IMR-90 (cell line): ENCODE data around the gene CDK14. TPM values are rescaled to one million over a fixed set of nuclear protein-coding genes. Genes with fewer than 3 reads are reported as not detected.

Experiments
- ATAC-seq: fragments of 200-7000 bp; cut with Tn5 transposase; 2 replicates; pipeline ENCODE4 v1.9.1; 2020; ENCODE audit warnings: low read depth, mild to moderate bottlenecking, moderate library complexity
- BruUV-seq: library from RNA; stranded (reverse); fragments of 400-500 nt; replicated peaks from 2 replicates; lab custom pipeline; 2021; lab: Mats Ljungman, UMichigan
- CTCF ChIA-PET: fragments of 300-600 bp; formaldehyde crosslinking; extraction: SDS; loops from one replicate; lab custom pipeline; 2021; ENCODE audit warnings: antibody characterized with exemption; lab: Yijun Ruan, JAX
- POLR2A ChIA-PET: fragments of 300-600 bp; sonication (Branson Sonifier 250); formaldehyde crosslinking; loops from one replicate; lab custom pipeline; 2022; ENCODE audit warnings: antibody characterized with exemption; ENCODE audit not compliant: unreplicated experiment; lab: Charles Lee
- DNase-seq: peaks from one replicate; pipeline ENCODE4 v3.0.0; 2013
- H2AFZ ChIP-seq: replicated peaks from 2 replicates; pipeline ENCODE3; 2013; ENCODE audit warnings: low read length, mild to moderate bottlenecking; ENCODE audit not compliant: poor library complexity
- H2AK5ac ChIP-seq: 2 replicates; pipeline ENCODE4 v1.6.1; 2013; ENCODE audit warnings: low read depth, low read length, inconsistent platforms
- H2AK9ac ChIP-seq: replicated peaks from 2 replicates; pipeline ENCODE3; 2013; ENCODE audit warnings: mild to moderate bottlenecking, low read depth, low read length, moderate library complexity; ENCODE audit not compliant: poor library complexity
- H2BK120ac ChIP-seq: 2 replicates; pipeline ENCODE4 v1.6.1; 2013; ENCODE audit warnings: low read depth, low read length, inconsistent platforms
- H2BK15ac ChIP-seq: 3 replicates; pipeline ENCODE4 v1.6.1; 2013; ENCODE audit warnings: low read depth, low read length, inconsistent platforms
- H2BK20ac ChIP-seq: 2 replicates; pipeline ENCODE4 v1.6.1; 2013; ENCODE audit warnings: low read depth, mild to moderate bottlenecking, inconsistent platforms, low read length, moderate library complexity
- H2BK5ac ChIP-seq: 2 replicates; pipeline ENCODE4 v1.6.1; 2013; ENCODE audit warnings: mild to moderate bottlenecking, low read depth, low read length, inconsistent platforms; ENCODE audit not compliant: poor library complexity, severe bottlenecking
- H3K14ac ChIP-seq: replicated peaks from 2 replicates; pipeline ENCODE4 v1.6.1; 2013; ENCODE audit warnings: low read depth, low read length, inconsistent platforms
- H3K18ac ChIP-seq: 2 replicates; pipeline ENCODE4 v1.6.1; 2013; ENCODE audit warnings: low read depth, low read length, control low read depth
- H3K23ac ChIP-seq: 2 replicates; pipeline ENCODE4 v1.6.1; 2013; ENCODE audit warnings: low read depth, low read length, inconsistent platforms
- H3K27ac ChIP-seq: 2 replicates; pipeline ENCODE4 v1.5.1; 2013; ENCODE audit warnings: mild to moderate bottlenecking, control low read depth, low read length; ENCODE audit not compliant: insufficient read depth
- H3K27me3 ChIP-seq: 2 replicates; pipeline ENCODE4 v1.6.1; 2013; ENCODE audit warnings: low read length; ENCODE audit not compliant: control insufficient read depth, insufficient read depth
- H3K36me3 ChIP-seq: 2 replicates; pipeline ENCODE4 v1.6.1; 2013; ENCODE audit warnings: low read length, mixed read lengths; ENCODE audit not compliant: control insufficient read depth, insufficient read depth
- H3K4ac ChIP-seq: 2 replicates; pipeline ENCODE4 v1.6.1; 2013; ENCODE audit warnings: low read depth, low read length, inconsistent platforms
- H3K4me1 ChIP-seq: 2 replicates; pipeline ENCODE4 v1.6.1; 2013; ENCODE audit warnings: low read length, mixed read lengths; ENCODE audit not compliant: control insufficient read depth, insufficient read depth
- H3K4me2 ChIP-seq: 2 replicates; pipeline ENCODE4 v1.6.1; 2013; ENCODE audit warnings: low read depth, mild to moderate bottlenecking, control low read depth, low read length, moderate library complexity
- H3K4me3 ChIP-seq: 2 replicates; pipeline ENCODE4 v1.5.1; 2013; ENCODE audit warnings: low read depth, mild to moderate bottlenecking, control low read depth, low read length, moderate library complexity; ENCODE audit not compliant: insufficient read depth
- H3K56ac ChIP-seq: 2 replicates; pipeline ENCODE4 v1.6.1; 2013; ENCODE audit warnings: low read length, inconsistent platforms; ENCODE audit not compliant: insufficient read depth; ENCODE audit errors: extremely low read depth
- H3K79me1 ChIP-seq, 2 experiments: 2 replicates each; pipeline ENCODE4 v1.6.1; 2013; ENCODE audit warnings: low read length in 2 of 2, inconsistent platforms in 1 of 2, low read depth in 1 of 2
- H3K9ac ChIP-seq: 2 replicates; pipeline ENCODE4 v1.6.1; 2013; ENCODE audit warnings: low read depth, low read length, control low read depth
- H3K9me1 ChIP-seq: 2 replicates; pipeline ENCODE4 v1.6.1; 2013; ENCODE audit warnings: low read length, inconsistent platforms; ENCODE audit not compliant: insufficient read depth
- H3K9me3 ChIP-seq: 2 replicates; pipeline ENCODE4 v1.6.1; 2013; ENCODE audit warnings: low read length; ENCODE audit not compliant: control insufficient read depth, insufficient read depth
- H4K20me1 ChIP-seq: 2 replicates; pipeline ENCODE4 v1.6.1; 2013; ENCODE audit warnings: low read length, inconsistent platforms; ENCODE audit not compliant: insufficient read depth
- H4K5ac ChIP-seq: 2 replicates; pipeline ENCODE4 v1.6.1; 2013; ENCODE audit warnings: mild to moderate bottlenecking, low read depth, low read length, control low read depth
- H4K8ac ChIP-seq, 2 experiments: 2 replicates each; pipeline ENCODE4 v1.6.1; 2013; ENCODE audit warnings: low read depth in 2 of 2, low read length in 2 of 2, control low read depth in 1 of 2, inconsistent platforms in 1 of 2
- H4K91ac ChIP-seq: 2 replicates; pipeline ENCODE4 v1.6.1; 2013; ENCODE audit warnings: low read depth, low read length, inconsistent platforms; ENCODE audit not compliant: insufficient read depth
- RAD21 ChIP-seq: IDR thresholded peaks from 2 replicates; pipeline ENCODE4 v1.6.1; 2012; ENCODE audit warnings: low read length, improper control_type of control experiment
- RCOR1 ChIP-seq: IDR thresholded peaks from 2 replicates; pipeline ENCODE4 v1.6.1; 2012; ENCODE audit warnings: mild to moderate bottlenecking, low read length, improper control_type of control experiment; ENCODE audit not compliant: insufficient replicate concordance
- WGBS, 2 experiments: methylation state at CpG; one replicate each; pipeline versions ENCODE4 v1.1.5 to v1.1.7; 2013; ENCODE audit warnings: missing lambda C conversion rate in 2 of 2; ENCODE audit not compliant: insufficient read length in 1 of 2; ENCODE audit errors: extremely low coverage in 2 of 2; 5-methylcytosine and 5-hydroxymethylcytosine counted together
- dilution Hi-C: fragments of 300-500 bp; cut with HindIII; formaldehyde crosslinking; loops from one replicate; pipeline ENCODE4 v1.14.3; 2018; ENCODE audit warnings: low sequenced_read_pairs; ENCODE audit not compliant: unreplicated experiment
- in situ Hi-C: fragments of 300-500 bp; cut with MboI; formaldehyde crosslinking; loops from 3 replicates; pipeline ENCODE4 v1.14.3; 2019; ENCODE audit warnings: low sequenced_read_pairs, inconsistent platforms, mixed read lengths
- intact Hi-C: fragments of 100-400 bp; cut with micrococcal nuclease; formaldehyde crosslinking; loops from 2 replicates; pipeline ENCODE4 v1.10.0; 2022
- polyA plus RNA-seq, 3 experiments: library from polyadenylated mRNA; depleted of rRNA; stranded (reverse); fragments of >200 nt; gene quantifications; 2 replicates each; pipeline ENCODE4 v1.2.3, GENCODE V29; 2012; ENCODE audit warnings: low replicate concordance in 1 of 3
- total RNA-seq: library from RNA; depleted of rRNA; stranded (reverse); fragments of >200 nt; gene quantifications from 2 replicates; pipeline ENCODE4 v1.2.3, GENCODE V29; 2012

CDK14 gene
- total and polyA plus RNA-seq, 2 of the 4 experiments (the other 2 are of a cell fraction): 10.1 to 29.6 TPM

GRCh38 chr7:91041901-91042484, 445.9 kb downstream of the CDK14 start:
- Histone ChIP-seq H3K9me1 (0 out of 2 replicates have a peak, but pooled peaks cover 5% of the 10 kb centered on the region), H2BK5ac (no peak overlapping the region), H3K36me3 (no peaks in the 10 kb centered on the region), H3K9me3 (no peaks in the 10 kb centered on the region), H3K4me1 (no peaks in the 10 kb centered on the region; the same call in 1 of the 2 replicates), H2BK120ac (no peak overlapping the region), H4K91ac (no peak overlapping the region), H3K14ac (no peak overlapping the region), H3K4ac (no peak overlapping the region), H3K27ac (no peak overlapping the region), H4K8ac (no peak overlapping the region), H3K23ac (no peak overlapping the region), H3K4me3 (no peak overlapping the region), H4K5ac (no peak overlapping the region), H2BK20ac (no peak overlapping the region), H2BK15ac (no peak overlapping the region), H2AFZ (no peak overlapping the region), H2AK9ac (no peak overlapping the region), H4K20me1 (no peaks in the 10 kb centered on the region), H3K79me1 (no peaks in the 10 kb centered on the region), H3K27me3 (no peaks in the 10 kb centered on the region), H3K56ac (no peak overlapping the region), H3K18ac (no peak overlapping the region), H3K9ac (no peak overlapping the region), H2AK5ac (no peak overlapping the region), H3K4me2 (no peak overlapping the region)
- intact Hi-C loops: no loop called here
- dilution Hi-C loops: no loop called here
- no peak for ATAC-seq
- DNase-seq: no peak
- BruUV-seq: no TSS peak
- in situ Hi-C loops: no loop called here
- TF ChIP-seq RAD21 (no peak), RCOR1 (no peak)
- 83% methylated on average over 1 of the region's 8 CpGs; no CpG with 5 or more reads in 1 of the 2 experiments for WGBS, 2 experiments
- ChIA-PET POLR2A (no interaction called here), CTCF (interaction anchor here (0.6 kb wide), 1 partner anchor 456 kb away, joined by 4 read pairs; no protein-coding TSS in a partner anchor)
